WTC11 (cell line): ENCODE data around the gene VIPR2. TPM values are rescaled to one million over a fixed set of nuclear protein-coding genes. Genes with fewer than 3 reads are reported as not detected.

ENCODE experiments used
- ATAC-seq: fragments of 200-7000 bp; cut with Tn5 transposase; 2 replicates; pipeline ENCODE4 v1.10.0; 2021; ENCODE audit warnings: mild to moderate bottlenecking, moderate library complexity
- CTCF ChIA-PET: fragments of 300-600 bp; sonication (Branson Sonifier 250); formaldehyde crosslinking; loops from one replicate; lab custom pipeline; 2021; ENCODE audit warnings: antibody characterized with exemption; lab: Charles Lee
- POLR2A ChIA-PET: fragments of 350-600 bp; sonication (Branson Sonifier 250); formaldehyde crosslinking; loops from one replicate; lab custom pipeline; 2021; ENCODE audit warnings: antibody characterized with exemption; lab: Charles Lee
- DNase-seq: peaks from one replicate; pipeline ENCODE4 v3.0.0; 2021; ENCODE audit warnings: low spot score
- H3K27ac Mint-ChIP-seq: 2 replicates; pipeline ENCODE4 v1.8.0; 2021; ENCODE audit warnings: mixed read lengths
- H3K27me3 Mint-ChIP-seq: 2 replicates; pipeline ENCODE4 v1.8.0; 2021; ENCODE audit warnings: low read depth, mild to moderate bottlenecking, moderate library complexity, mixed read lengths
- H3K36me3 Mint-ChIP-seq: 2 replicates; pipeline ENCODE4 v1.8.0; 2021; ENCODE audit warnings: mixed read lengths
- H3K4me1 Mint-ChIP-seq: 2 replicates; pipeline ENCODE4 v1.8.0; 2022; ENCODE audit warnings: mixed read lengths
- H3K4me3 Mint-ChIP-seq: 2 replicates; pipeline ENCODE4 v1.8.0; 2021; ENCODE audit warnings: mild to moderate bottlenecking, moderate library complexity, mixed read lengths
- H3K9me3 Mint-ChIP-seq: 2 replicates; pipeline ENCODE4 v1.8.0; 2021; ENCODE audit warnings: mixed read lengths
- ATF2 ChIP-seq: sonication (generic); formaldehyde crosslinking; IDR thresholded peaks from 2 replicates; pipeline ENCODE4 v1.8.1; 2022; ENCODE audit warnings: low read depth, missing genetic modification reagents, borderline replicate concordance
- CREB1 ChIP-seq: sonication (generic); formaldehyde crosslinking; IDR thresholded peaks from 2 replicates; pipeline ENCODE4 v1.8.0; 2023; ENCODE audit warnings: mild to moderate bottlenecking, missing genetic modification reagents
- EMX1 ChIP-seq: fragments of 250-450 bp; sonication (Bioruptor Pico); IDR thresholded peaks from 2 replicates; pipeline ENCODE4 v1.8.0; 2021; ENCODE audit warnings: mild to moderate bottlenecking
- HMGA2 ChIP-seq: fragments of 250-450 bp; sonication (Bioruptor Pico); IDR thresholded peaks from 2 replicates; pipeline ENCODE4 v1.4.0; 2021; ENCODE audit warnings: mild to moderate bottlenecking, moderate library complexity
- KAT7 ChIP-seq: sonication (generic); formaldehyde crosslinking; IDR thresholded peaks from 2 replicates; pipeline ENCODE4 v1.8.1; 2023; ENCODE audit warnings: missing genetic modification reagents, mild to moderate bottlenecking, borderline replicate concordance
- OVOL2 ChIP-seq: fragments of 250-450 bp; sonication (Bioruptor Pico); IDR thresholded peaks from 2 replicates; pipeline ENCODE4 v1.9.0; 2021; ENCODE audit warnings: mild to moderate bottlenecking, borderline replicate concordance
- PRDM15 ChIP-seq: sonication (generic); formaldehyde crosslinking; IDR thresholded peaks from 2 replicates; pipeline ENCODE4 v1.8.0; 2022; ENCODE audit warnings: missing genetic modification reagents
- STAT6 ChIP-seq: sonication (generic); formaldehyde crosslinking; conservative IDR thresholded peaks from 2 replicates; pipeline ENCODE4 v1.8.1; 2023; ENCODE audit warnings: mild to moderate bottlenecking, low read depth, missing genetic modification reagents, moderate library complexity
- TCF7 ChIP-seq: sonication (generic); formaldehyde crosslinking; IDR thresholded peaks from 2 replicates; pipeline ENCODE4 v1.8.0; 2022; ENCODE audit warnings: mild to moderate bottlenecking, low read depth, missing genetic modification reagents, moderate library complexity
- USF1 ChIP-seq: sonication (generic); formaldehyde crosslinking; IDR thresholded peaks from 2 replicates; pipeline ENCODE4 v1.8.0; 2022; ENCODE audit warnings: mild to moderate bottlenecking, missing genetic modification reagents
- ZBTB21 ChIP-seq: sonication (generic); formaldehyde crosslinking; IDR thresholded peaks from 2 replicates; pipeline ENCODE4 v1.8.1; 2023; ENCODE audit warnings: mild to moderate bottlenecking, missing genetic modification reagents, borderline replicate concordance
- ZNF263 ChIP-seq: sonication (generic); formaldehyde crosslinking; IDR thresholded peaks from 2 replicates; pipeline ENCODE4 v1.8.1; 2022; ENCODE audit warnings: low read depth, mild to moderate bottlenecking, moderate library complexity, missing genetic modification reagents
- ZNF281 ChIP-seq: sonication (generic); formaldehyde crosslinking; IDR thresholded peaks from 2 replicates; pipeline ENCODE4 v1.8.0; 2023; ENCODE audit warnings: mild to moderate bottlenecking, missing genetic modification reagents
- total RNA-seq: library from RNA; stranded (reverse); gene quantifications from 3 replicates; pipeline ENCODE4 v1.2.3, GENCODE V29; 2021
- TF ChIP-seq, protein P1 (sequence below): sonication (generic); formaldehyde crosslinking; IDR thresholded peaks from 2 replicates; pipeline ENCODE4 v1.8.0; 2022; ENCODE audit warnings: mild to moderate bottlenecking, missing genetic modification reagents
- TF ChIP-seq, protein P2 (sequence below): sonication (generic); formaldehyde crosslinking; IDR thresholded peaks from 2 replicates; pipeline ENCODE4 v1.8.1; 2023; ENCODE audit warnings: mild to moderate bottlenecking, missing genetic modification reagents, borderline replicate concordance
- TF ChIP-seq, protein P3 (sequence below): fragments of 250-450 bp; sonication (Bioruptor Pico); IDR thresholded peaks from 2 replicates; pipeline ENCODE4 v1.9.0; 2021; ENCODE audit warnings: mild to moderate bottlenecking

Gene VIPR2
- total RNA-seq, 1 experiment from 2014 or later = 7.5 TPM

GRCh38 chr7:159066816-159067575 is 77.7 kb downstream of the VIPR2 start (continued):
- TF ChIP-seq PRDM15 (no peak), ZNF281 (CRISPR knock-in tag) (no peak), ZNF263 (CRISPR knock-in tag) (no peak), STAT6 (CRISPR knock-in tag) (no peak)
- TF ChIP-seq, protein P1, sequence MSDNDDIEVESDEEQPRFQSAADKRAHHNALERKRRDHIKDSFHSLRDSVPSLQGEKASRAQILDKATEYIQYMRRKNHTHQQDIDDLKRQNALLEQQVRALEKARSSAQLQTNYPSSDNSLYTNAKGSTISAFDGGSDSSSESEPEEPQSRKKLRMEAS (CRISPR knock-in tag) = no peak

- Mint-ChIP-seq H3K27me3 (no peaks in the 10 kb centered on the region), H3K4me1 (0 out of 2 replicates have a peak, but pooled peaks cover 3% of the 10 kb centered on the region), H3K27ac (no peak overlapping the region), H3K9me3 (peaks cover 6% of the 10 kb centered on the region; the same call in 1 of the 2 replicates), H3K4me3 (no peak overlapping the region), H3K36me3 (no peaks in the 10 kb centered on the region)
- CTCF ChIA-PET = no interaction called here
- POLR2A ChIA-PET = no interaction called here
- ATAC-seq = no peak
- no peak for DNase-seq
- TF ChIP-seq EMX1 (CRISPR knock-in tag) = no peak
- TF ChIP-seq TCF7 = no peak
- TF ChIP-seq KAT7 (CRISPR knock-in tag) = no peak
- no peak for TF ChIP-seq CREB1
- TF ChIP-seq, protein P2, sequence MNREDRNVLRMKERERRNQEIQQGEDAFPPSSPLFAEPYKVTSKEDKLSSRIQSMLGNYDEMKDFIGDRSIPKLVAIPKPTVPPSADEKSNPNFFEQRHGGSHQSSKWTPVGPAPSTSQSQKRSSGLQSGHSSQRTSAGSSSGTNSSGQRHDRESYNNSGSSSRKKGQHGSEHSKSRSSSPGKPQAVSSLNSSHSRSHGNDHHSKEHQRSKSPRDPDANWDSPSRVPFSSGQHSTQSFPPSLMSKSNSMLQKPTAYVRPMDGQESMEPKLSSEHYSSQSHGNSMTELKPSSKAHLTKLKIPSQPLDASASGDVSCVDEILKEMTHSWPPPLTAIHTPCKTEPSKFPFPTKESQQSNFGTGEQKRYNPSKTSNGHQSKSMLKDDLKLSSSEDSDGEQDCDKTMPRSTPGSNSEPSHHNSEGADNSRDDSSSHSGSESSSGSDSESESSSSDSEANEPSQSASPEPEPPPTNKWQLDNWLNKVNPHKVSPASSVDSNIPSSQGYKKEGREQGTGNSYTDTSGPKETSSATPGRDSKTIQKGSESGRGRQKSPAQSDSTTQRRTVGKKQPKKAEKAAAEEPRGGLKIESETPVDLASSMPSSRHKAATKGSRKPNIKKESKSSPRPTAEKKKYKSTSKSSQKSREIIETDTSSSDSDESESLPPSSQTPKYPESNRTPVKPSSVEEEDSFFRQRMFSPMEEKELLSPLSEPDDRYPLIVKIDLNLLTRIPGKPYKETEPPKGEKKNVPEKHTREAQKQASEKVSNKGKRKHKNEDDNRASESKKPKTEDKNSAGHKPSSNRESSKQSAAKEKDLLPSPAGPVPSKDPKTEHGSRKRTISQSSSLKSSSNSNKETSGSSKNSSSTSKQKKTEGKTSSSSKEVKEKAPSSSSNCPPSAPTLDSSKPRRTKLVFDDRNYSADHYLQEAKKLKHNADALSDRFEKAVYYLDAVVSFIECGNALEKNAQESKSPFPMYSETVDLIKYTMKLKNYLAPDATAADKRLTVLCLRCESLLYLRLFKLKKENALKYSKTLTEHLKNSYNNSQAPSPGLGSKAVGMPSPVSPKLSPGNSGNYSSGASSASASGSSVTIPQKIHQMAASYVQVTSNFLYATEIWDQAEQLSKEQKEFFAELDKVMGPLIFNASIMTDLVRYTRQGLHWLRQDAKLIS = no peak
- TF ChIP-seq ATF2 = no peak
- TF ChIP-seq USF1 = no peak
- no peak for TF ChIP-seq ZBTB21 (CRISPR knock-in tag)
- TF ChIP-seq, protein P3, sequence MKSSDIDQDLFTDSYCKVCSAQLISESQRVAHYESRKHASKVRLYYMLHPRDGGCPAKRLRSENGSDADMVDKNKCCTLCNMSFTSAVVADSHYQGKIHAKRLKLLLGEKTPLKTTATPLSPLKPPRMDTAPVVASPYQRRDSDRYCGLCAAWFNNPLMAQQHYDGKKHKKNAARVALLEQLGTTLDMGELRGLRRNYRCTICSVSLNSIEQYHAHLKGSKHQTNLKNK (CRISPR knock-in tag) = no peak
- TF ChIP-seq HMGA2 (CRISPR knock-in tag) = no peak
- no peak for TF ChIP-seq OVOL2
Measured at GRCh38 chr7:159065852-159066480, 78.7 kb downstream of the VIPR2 start.
